H1 (cell line): Measurements from ENCODE around the gene SLC22A23. TPM values are rescaled to one million over a fixed set of nuclear protein-coding genes. Genes with fewer than 3 reads are reported as not detected.

ENCODE experiments used
- CHD1 ChIP-seq: IDR thresholded peaks from 2 replicates; pipeline ENCODE4 v1.6.1; 2012; ENCODE audit warnings: low read depth, low read length, improper control_type of control experiment
- CTBP2 ChIP-seq: IDR thresholded peaks from 2 replicates; pipeline ENCODE4 v1.7.0; 2011; ENCODE audit warnings: borderline replicate concordance, mild to moderate bottlenecking, moderate library complexity, mixed read lengths, low read length; ENCODE audit not compliant: insufficient read depth, insufficient read length
- SP2 ChIP-seq: IDR thresholded peaks from 2 replicates; pipeline ENCODE4 v1.6.1; 2012; ENCODE audit warnings: mild to moderate bottlenecking, low read length, inconsistent platforms
- polyA plus RNA-seq, 7 experiments: library from polyadenylated mRNA; depleted of rRNA in 3 of 7; stranded (reverse) in 5 of 7; unstranded in 2 of 7; fragments of >200 nt in 5 of 7; fragments of 200-250 nt in 2 of 7; gene quantifications; 1 replicate in 5 of 7; 2 replicates in 1 of 7; 4 replicates in 1 of 7; pipeline versions ENCODE4 v1.2.1 to v1.2.3, GENCODE V29; 2011 to 2013; ENCODE audit warnings: missing spikeins in 2 of 7, mixed read lengths in 2 of 7
- total RNA-seq: library from RNA; stranded (reverse); fragmentation: NEBNext Ultra II Directional; extraction: Animal tissue kit (Norgen Biotek cat#: 25700); gene quantifications from 2 replicates; pipeline ENCODE4 v1.2.1, GENCODE V29; 2021

Gene SLC22A23
- total and polyA plus RNA-seq, 2 of the 8 experiments (the other 6 are each of a cell fraction or from before 2014, with no cell fraction given): 9.9 to 38.4 TPM

DNA sequence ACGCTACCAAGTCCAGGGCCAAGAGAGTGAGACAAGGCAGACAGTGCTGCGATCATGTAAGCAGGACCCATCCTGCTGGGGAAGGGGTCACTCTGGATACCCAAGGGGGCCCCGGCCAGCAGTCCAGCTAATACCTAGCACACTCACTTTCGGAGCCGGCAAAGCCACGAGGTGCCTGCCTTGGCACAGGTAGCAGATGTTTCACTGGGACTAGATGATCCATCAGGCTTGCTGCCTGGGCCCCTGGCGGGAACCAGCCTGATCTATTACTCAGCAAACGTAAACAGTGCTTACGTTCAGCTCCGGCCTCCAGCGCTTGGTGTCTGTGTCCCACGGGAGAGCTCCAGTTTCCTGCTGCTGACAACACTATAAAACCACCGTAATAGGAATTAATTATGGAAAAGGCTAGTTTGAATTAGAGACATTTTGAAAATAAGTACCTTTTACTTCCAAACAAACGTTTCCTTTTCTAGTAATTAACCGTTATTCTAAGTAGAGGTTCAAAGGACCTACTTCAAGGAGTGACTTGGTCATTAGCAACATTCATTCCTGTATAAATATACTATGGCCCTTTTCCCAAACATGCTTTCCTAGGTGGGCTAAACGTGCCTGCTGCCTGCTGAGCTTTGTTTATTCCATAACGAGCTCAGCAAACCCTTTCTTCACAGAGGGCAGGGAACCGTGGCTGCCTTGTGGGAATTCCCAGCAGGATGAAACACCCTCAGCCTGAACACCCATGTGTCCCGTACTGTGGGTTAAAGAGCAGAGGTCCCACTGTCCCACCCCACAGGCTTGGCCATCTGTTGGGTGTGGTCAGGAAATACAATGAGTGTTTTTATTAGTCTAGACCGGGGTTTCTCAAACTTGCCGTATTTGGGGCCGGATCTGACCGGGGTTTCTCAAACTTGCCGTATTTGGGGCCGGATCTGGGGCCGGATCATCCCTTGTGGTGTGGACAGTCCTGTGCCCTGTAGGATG lies 18.4 kb downstream of the SLC22A23 start (continued):
- no peak for TF ChIP-seq CHD1
- TF ChIP-seq CTBP2: no peak
- TF ChIP-seq SP2: no peak
- TF ChIP-seq, all 59 proteins: peak for 0
